ENCODE data around the gene ARHGAP44.

DNA sequence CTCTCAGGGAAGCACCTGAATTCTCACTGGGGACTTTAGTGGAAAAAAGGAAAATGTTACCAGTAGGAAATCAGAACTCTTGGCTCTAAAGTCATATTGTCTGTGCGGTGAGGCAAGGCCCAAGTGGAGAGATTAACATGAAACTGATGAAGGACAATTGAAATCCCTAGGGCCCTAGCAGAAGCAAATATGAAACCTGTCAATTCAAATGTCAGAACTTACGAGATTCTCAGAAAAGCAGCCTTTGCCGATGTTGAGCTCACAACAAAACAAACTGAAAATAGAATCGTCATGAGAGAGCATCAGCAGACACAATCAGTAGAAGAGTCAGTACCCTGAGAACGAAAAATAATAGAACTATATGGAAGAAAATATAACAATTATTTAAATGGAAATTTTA is 119.7 kb downstream of the ARHGAP44 start:
- TF ChIP-seq, protein P1, sequence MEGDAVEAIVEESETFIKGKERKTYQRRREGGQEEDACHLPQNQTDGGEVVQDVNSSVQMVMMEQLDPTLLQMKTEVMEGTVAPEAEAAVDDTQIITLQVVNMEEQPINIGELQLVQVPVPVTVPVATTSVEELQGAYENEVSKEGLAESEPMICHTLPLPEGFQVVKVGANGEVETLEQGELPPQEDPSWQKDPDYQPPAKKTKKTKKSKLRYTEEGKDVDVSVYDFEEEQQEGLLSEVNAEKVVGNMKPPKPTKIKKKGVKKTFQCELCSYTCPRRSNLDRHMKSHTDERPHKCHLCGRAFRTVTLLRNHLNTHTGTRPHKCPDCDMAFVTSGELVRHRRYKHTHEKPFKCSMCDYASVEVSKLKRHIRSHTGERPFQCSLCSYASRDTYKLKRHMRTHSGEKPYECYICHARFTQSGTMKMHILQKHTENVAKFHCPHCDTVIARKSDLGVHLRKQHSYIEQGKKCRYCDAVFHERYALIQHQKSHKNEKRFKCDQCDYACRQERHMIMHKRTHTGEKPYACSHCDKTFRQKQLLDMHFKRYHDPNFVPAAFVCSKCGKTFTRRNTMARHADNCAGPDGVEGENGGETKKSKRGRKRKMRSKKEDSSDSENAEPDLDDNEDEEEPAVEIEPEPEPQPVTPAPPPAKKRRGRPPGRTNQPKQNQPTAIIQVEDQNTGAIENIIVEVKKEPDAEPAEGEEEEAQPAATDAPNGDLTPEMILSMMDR (conservative IDR thresholded peaks at IDR 0.05; ENCODE audit: low read length) = no peak
- no peak for TF ChIP-seq EZH2phosphoT487 (IDR thresholded peaks at IDR 0.05; ENCODE audit: borderline replicate concordance)
